NT2/D1 (cell line): Measurements from ENCODE around the gene RAB11FIP4.

ENCODE experiments used
- SUZ12 ChIP-seq: IDR thresholded peaks from 2 replicates; pipeline ENCODE4 v1.6.1; 2011; ENCODE audit not compliant: insufficient read length, insufficient read depth; ENCODE audit errors: extremely low read depth
- ZNF274 ChIP-seq: IDR thresholded peaks from 2 replicates; pipeline ENCODE4 v1.6.1; 2011; ENCODE audit warnings: mild to moderate bottlenecking, low read depth, low read length

DNA sequence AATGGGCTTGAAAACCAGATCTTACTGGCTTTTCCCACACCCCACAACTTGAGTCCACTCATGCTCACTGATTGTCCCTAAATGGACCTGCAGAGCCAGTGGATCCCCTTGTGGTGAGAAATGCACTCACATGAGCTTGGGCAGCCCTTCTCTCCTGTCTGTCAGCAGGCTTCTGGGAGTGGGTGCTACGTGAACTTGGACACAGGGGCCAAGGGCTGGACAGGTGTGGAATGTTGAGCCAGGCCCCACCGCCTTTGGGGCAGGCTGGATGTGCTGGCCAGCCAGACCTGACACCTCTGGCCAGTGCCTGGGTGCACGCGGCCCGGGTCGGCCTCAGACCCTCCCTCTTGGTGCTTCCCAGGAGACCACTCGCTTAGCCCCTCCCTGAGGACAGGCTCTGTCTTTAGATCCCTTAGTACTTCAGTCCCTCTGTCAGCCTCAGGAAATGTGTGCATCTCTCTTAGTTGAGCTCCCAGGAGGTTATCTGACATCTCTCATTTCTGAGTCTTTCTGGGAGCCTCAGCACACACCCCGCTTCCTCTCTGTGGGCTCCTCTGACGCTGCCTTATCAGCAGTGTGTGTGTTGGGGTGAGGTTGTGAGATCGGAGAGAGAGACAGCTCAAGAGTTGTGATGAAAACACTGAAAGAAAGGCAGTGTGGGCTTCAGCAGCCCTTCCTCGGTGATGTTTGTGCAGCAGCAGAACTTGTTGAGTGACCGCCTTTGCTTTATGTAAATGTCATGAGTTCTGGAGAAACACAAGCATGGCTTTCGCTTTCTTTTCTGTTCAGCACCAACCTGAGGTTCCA is 117.0 kb downstream of the RAB11FIP4 start:
- no peak for TF ChIP-seq ZNF274
- no peak for TF ChIP-seq SUZ12
